GM12878 (cell line): Measurements from ENCODE around the gene WNK2. TPM values are rescaled to one million over a fixed set of nuclear protein-coding genes. Genes with fewer than 3 reads are reported as not detected.

Experiments
- CHD4 ChIP-seq: fragments of 200-600 bp; sonication (generic); IDR thresholded peaks from 2 replicates; pipeline ENCODE4 v1.6.1; 2016; ENCODE audit warnings: mild to moderate bottlenecking
- HDAC2 ChIP-seq: fragments of 200-600 bp; sonication (generic); IDR thresholded peaks from 2 replicates; pipeline ENCODE4 v1.6.1; 2017
- MEF2A ChIP-seq: IDR thresholded peaks from 2 replicates; pipeline ENCODE4 v1.6.1; 2011; ENCODE audit warnings: low read depth, mild to moderate bottlenecking, low read length, moderate library complexity; ENCODE audit not compliant: insufficient read depth
- MLLT1 ChIP-seq: fragments of 450-650 bp; IDR thresholded peaks from 2 replicates; pipeline ENCODE4 v1.6.1; 2016; ENCODE audit warnings: mild to moderate bottlenecking
- PRDM15 ChIP-seq: fragments of 450-650 bp; formaldehyde crosslinking; IDR thresholded peaks from 2 replicates; pipeline ENCODE4 v1.4.0; 2020; ENCODE audit warnings: mild to moderate bottlenecking, moderate library complexity
- RELB ChIP-seq: fragments of 450-650 bp; IDR thresholded peaks from 2 replicates; pipeline ENCODE4 v1.6.1; 2017; ENCODE audit warnings: low read depth, mild to moderate bottlenecking, moderate library complexity
- SP1 ChIP-seq: IDR thresholded peaks from one replicate; pipeline ENCODE4 v1.6.1; 2011; ENCODE audit warnings: low read depth, low read length
- polyA plus RNA-seq, 11 experiments: library from polyadenylated mRNA; depleted of rRNA in 4 of 11; unstranded in 6 of 11; stranded (reverse) in 5 of 11; fragments of >200 nt; fragmentation: Nextera tagmentation in 4 of 11; fragmentation: Illumina TruSeq in 1 of 11; extraction: Ambion mirVana in 4 of 11; extraction: Trizol in 1 of 11; gene quantifications; 1 replicate in 1 of 11; 2 replicates in 10 of 11; pipeline versions ENCODE4 v1.2.1 to v1.2.3, GENCODE V29; 2011 to 2016; ENCODE audit warnings: inconsistent platforms in 2 of 11, missing spikeins in 2 of 11, low read depth in 1 of 11
- total RNA-seq, 4 experiments: library from RNA; depleted of rRNA in 3 of 4; stranded (reverse); fragments of >200 nt in 3 of 4; fragmentation: Illumina TruSeq in 1 of 4; extraction: Trizol in 1 of 4; gene quantifications; 2 replicates each; pipeline versions ENCODE4 v1.2.1 to v1.2.3, GENCODE V29; 2013 to 2021
- TF ChIP-seq, protein P1 (sequence below): fragments of 450-650 bp; IDR thresholded peaks from 2 replicates; pipeline ENCODE4 v1.6.1; 2017; ENCODE audit warnings: antibody characterized with exemption, mild to moderate bottlenecking, moderate library complexity
- TF ChIP-seq, protein P2 (sequence below): fragments of 450-650 bp; IDR thresholded peaks from 2 replicates; pipeline ENCODE4 v1.6.1; 2016; ENCODE audit warnings: mild to moderate bottlenecking, moderate library complexity, borderline replicate concordance
- TF ChIP-seq, protein P3 (sequence below): fragments of 450-650 bp; formaldehyde crosslinking; IDR thresholded peaks from 2 replicates; pipeline ENCODE4 v1.4.0; 2022; ENCODE audit warnings: mild to moderate bottlenecking, moderate library complexity

Gene WNK2
- total and polyA plus RNA-seq, 10 of the 15 experiments (the other 5 are each of a cell fraction or from before 2014, with no cell fraction given) = 0.15 TPM; not detected in 9

DNA sequence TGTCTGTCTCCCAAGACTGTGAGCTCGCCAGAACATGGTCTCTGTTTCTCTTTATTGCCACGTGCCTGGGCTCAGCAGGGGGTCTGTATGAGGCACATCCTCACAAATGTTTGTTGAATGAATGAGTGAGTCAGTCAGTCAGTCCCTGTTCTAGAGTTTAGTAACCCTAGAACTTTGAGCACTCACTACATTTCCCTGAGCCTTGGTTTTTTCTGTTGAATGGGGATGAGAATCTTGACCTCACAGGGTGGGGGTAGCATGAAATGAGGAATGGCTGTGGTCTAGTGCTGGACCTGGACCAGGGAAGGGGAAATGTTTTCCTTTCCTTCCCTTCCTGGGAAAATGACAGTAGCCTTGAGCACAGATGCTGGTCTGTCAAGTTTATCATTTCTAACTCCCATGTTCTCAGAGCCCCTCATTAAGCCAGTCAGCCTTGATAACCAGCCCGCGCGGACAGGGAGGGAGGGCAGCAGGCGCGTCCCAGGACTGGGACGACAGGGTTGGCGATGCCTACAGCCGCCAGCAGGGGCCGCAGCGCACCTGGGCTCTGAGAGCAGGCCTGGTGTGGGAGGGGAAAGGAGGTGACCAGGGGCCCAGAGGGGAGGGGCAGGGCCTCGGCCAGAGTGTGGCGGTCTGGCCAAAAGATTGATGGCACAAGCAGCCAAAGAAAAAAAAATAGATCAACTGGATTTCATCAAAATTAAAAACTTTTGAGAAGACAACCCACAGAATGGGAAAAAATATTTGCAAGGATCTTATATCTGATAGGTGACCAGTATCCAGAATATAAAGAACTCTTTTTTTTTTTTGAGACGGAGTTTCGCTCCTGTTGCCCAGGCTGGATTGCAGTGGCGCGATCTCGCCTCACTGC, 24.1 kb upstream of the WNK2 start (continued):
- TF ChIP-seq MLLT1 = no peak
- no peak for TF ChIP-seq SP1
- TF ChIP-seq, protein P1, sequence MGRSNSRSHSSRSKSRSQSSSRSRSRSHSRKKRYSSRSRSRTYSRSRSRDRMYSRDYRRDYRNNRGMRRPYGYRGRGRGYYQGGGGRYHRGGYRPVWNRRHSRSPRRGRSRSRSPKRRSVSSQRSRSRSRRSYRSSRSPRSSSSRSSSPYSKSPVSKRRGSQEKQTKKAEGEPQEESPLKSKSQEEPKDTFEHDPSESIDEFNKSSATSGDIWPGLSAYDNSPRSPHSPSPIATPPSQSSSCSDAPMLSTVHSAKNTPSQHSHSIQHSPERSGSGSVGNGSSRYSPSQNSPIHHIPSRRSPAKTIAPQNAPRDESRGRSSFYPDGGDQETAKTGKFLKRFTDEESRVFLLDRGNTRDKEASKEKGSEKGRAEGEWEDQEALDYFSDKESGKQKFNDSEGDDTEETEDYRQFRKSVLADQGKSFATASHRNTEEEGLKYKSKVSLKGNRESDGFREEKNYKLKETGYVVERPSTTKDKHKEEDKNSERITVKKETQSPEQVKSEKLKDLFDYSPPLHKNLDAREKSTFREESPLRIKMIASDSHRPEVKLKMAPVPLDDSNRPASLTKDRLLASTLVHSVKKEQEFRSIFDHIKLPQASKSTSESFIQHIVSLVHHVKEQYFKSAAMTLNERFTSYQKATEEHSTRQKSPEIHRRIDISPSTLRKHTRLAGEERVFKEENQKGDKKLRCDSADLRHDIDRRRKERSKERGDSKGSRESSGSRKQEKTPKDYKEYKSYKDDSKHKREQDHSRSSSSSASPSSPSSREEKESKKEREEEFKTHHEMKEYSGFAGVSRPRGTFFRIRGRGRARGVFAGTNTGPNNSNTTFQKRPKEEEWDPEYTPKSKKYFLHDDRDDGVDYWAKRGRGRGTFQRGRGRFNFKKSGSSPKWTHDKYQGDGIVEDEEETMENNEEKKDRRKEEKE = no peak
- TF ChIP-seq, protein P2, sequence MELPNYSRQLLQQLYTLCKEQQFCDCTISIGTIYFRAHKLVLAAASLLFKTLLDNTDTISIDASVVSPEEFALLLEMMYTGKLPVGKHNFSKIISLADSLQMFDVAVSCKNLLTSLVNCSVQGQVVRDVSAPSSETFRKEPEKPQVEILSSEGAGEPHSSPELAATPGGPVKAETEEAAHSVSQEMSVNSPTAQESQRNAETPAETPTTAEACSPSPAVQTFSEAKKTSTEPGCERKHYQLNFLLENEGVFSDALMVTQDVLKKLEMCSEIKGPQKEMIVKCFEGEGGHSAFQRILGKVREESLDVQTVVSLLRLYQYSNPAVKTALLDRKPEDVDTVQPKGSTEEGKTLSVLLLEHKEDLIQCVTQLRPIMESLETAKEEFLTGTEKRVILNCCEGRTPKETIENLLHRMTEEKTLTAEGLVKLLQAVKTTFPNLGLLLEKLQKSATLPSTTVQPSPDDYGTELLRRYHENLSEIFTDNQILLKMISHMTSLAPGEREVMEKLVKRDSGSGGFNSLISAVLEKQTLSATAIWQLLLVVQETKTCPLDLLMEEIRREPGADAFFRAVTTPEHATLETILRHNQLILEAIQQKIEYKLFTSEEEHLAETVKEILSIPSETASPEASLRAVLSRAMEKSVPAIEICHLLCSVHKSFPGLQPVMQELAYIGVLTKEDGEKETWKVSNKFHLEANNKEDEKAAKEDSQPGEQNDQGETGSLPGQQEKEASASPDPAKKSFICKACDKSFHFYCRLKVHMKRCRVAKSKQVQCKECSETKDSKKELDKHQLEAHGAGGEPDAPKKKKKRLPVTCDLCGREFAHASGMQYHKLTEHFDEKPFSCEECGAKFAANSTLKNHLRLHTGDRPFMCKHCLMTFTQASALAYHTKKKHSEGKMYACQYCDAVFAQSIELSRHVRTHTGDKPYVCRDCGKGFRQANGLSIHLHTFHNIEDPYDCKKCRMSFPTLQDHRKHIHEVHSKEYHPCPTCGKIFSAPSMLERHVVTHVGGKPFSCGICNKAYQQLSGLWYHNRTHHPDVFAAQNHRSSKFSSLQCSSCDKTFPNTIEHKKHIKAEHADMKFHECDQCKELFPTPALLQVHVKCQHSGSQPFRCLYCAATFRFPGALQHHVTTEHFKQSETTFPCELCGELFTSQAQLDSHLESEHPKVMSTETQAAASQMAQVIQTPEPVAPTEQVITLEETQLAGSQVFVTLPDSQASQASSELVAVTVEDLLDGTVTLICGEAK = no peak
- TF ChIP-seq PRDM15 = no peak
- TF ChIP-seq CHD4 = no peak
- TF ChIP-seq RELB = no peak
- TF ChIP-seq HDAC2 = no peak
- TF ChIP-seq, protein P3, sequence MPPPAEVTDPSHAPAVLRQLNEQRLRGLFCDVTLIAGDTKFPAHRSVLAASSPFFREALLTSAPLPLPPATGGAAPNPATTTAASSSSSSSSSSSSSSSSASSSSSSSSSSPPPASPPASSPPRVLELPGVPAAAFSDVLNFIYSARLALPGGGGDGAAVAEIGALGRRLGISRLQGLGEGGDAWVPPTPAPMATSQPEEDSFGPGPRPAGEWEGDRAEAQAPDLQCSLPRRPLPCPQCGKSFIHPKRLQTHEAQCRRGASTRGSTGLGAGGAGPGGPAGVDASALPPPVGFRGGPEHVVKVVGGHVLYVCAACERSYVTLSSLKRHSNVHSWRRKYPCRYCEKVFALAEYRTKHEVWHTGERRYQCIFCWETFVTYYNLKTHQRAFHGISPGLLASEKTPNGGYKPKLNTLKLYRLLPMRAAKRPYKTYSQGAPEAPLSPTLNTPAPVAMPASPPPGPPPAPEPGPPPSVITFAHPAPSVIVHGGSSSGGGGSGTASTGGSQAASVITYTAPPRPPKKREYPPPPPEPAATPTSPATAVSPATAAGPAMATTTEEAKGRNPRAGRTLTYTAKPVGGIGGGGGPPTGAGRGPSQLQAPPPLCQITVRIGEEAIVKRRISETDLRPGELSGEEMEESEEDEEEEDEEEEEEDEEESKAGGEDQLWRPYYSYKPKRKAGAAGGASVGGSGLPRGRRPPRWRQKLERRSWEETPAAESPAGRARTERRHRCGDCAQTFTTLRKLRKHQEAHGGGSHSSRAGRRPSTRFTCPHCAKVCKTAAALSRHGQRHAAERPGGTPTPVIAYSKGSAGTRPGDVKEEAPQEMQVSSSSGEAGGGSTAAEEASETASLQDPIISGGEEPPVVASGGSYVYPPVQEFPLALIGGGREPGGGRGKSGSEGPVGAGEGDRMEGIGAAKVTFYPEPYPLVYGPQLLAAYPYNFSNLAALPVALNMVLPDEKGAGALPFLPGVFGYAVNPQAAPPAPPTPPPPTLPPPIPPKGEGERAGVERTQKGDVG (CRISPR knock-in tag) = no peak
- TF ChIP-seq MEF2A = no peak
